ENCODE measurements around the gene PER1.

The PER1 gene

DNA sequence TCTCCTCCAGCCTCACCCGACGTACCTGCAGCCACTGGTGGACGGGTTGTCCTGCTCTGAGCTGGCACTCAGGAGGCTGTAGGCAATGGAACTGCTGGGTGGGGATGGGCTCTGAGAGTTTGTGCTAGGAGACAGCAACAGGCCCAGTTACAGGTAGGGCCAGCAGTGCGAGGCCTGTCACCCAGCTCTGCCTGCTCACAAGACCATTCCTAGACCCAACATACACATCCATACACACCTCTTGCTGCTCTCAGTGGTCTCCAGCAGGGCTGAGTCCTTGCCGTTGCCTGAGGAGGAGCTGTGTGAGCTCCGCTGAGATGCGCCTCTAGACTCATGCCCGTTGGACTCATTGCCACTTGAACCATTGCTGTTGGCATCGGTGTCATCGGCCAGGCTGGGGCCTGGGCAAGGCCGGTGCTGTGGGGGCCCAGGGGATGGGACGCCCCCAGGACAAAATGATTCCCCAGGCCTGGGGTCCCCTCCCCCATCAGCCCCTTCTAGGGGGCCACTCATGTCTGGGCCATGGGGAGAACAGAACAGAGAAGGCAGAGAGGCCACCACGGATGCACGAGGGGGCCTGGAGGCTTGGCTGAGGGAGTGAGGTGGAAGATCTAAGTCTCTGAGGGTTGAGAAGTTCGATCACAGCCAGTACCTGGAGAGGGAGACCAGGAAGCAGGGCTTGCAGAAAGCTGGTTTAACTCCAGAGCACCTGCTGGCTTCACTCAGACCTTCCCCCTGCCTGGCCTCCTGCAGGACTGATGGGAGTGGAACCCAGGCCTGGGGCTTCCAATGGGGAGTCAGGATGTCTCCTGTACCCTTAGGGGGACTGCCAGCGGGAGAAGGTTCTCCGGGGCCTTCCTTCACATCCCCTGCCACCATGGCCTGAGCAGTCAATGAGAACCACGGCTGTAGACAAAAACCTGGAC lies 1.7 kb downstream of the PER1 start:
- Histone ChIP-seq H3K36me3 (ENCODE audit: control insufficient read depth in 2 of 2, insufficient read depth in 2 of 2, low read length in 2 of 2) (peaks cover 51 to 55% of the 10 kb centered on the region in 2 donors), H3K4me3 (ENCODE audit: low read length in 2 of 2) (peak overlapping the region; percentile 79 to 96), H3K9ac (ENCODE audit: low read length in 2 of 2) (peak overlapping the region; percentile 98 to 100), H3K27me3 (ENCODE audit: control insufficient read depth in 1 of 2, insufficient read depth in 2 of 2, low read length in 2 of 2) (no peaks in the 10 kb centered on the region), H3K4me1 (ENCODE audit: control insufficient read depth, insufficient read depth, low read length) (peaks cover 79% of the 10 kb centered on the region), H3K27ac (ENCODE audit: low read length) (peak overlapping the region; percentile 100), H3K9me3 (ENCODE audit: control insufficient read depth in 2 of 2, low read length in 2 of 2) (no peaks in the 10 kb centered on the region)

DNA sequence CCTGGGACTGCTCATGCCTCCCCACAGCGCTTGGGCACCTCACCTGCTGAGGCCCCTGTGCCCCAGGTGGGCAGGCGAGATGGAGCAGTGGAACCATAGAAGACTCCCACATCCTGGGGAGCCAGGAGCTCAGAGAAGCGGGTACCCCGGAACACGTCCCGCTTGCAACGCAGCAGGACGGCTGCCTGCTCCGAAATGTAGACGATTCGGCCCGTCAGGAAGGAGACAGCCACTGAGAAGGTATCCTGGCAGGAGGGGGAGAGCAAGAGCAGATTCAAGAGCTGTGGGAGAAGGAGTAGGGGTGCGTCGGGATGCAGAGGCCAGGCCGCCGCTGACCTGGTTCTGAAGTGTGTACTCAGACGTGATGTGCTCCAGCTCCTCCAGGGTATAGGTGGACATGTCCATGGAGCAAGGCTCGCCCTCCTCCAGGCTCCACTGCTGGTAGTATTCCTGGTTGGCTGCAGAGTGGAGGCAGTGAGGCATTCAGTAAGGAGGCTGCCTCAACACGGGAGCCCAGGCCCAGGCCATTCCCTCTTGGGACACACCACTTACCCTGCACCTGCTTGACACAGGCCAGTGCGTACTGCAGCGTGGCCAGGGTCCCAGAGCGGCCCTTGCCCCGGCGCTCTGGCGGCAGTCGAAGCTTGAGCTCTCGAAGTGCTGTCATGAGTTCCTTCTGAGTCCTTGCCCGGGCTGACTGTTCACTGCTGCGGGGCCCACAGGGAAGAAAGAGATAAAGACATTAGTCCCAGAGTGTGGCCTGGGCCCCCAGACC lies 2.6 kb downstream of the PER1 start:
- Histone ChIP-seq H3K27me3 (ENCODE audit: control insufficient read depth in 1 of 2, insufficient read depth in 2 of 2, low read length in 2 of 2) (no peaks in the 10 kb centered on the region), H3K36me3 (ENCODE audit: control insufficient read depth in 2 of 2, insufficient read depth in 2 of 2, low read length in 2 of 2) (peaks cover 58 to 61% of the 10 kb centered on the region in 2 donors), H3K9ac (ENCODE audit: low read length in 2 of 2) (no peak overlapping the region), H3K27ac (ENCODE audit: low read length) (peak overlapping the region; percentile 100), H3K4me1 (ENCODE audit: control insufficient read depth, insufficient read depth, low read length) (peaks cover 73% of the 10 kb centered on the region), H3K9me3 (ENCODE audit: control insufficient read depth in 2 of 2, low read length in 2 of 2) (no peaks in the 10 kb centered on the region), H3K4me3 (ENCODE audit: low read length in 2 of 2) (peak overlapping the region in 1 of 2 donors; percentile 96)

GRCh38 chr17:8148560-8148959 lies 3.6 kb downstream of the PER1 start:
- H3K4me1 ChIP-seq (ENCODE audit: control insufficient read depth, insufficient read depth, low read length), result peaks cover 68% of the 10 kb centered on the region
- peaks cover 67 to 71% of the 10 kb centered on the region in 2 donors for H3K36me3 ChIP-seq (ENCODE audit: control insufficient read depth in 2 of 2, insufficient read depth in 2 of 2, low read length in 2 of 2)
- H3K9me3 ChIP-seq (ENCODE audit: control insufficient read depth in 2 of 2, low read length in 2 of 2), result no peaks in the 10 kb centered on the region
- no peaks in the 10 kb centered on the region for H3K27me3 ChIP-seq (ENCODE audit: control insufficient read depth in 1 of 2, insufficient read depth in 2 of 2, low read length in 2 of 2)
- H3K9ac ChIP-seq (ENCODE audit: low read length in 2 of 2), result no peak overlapping the region
- no peak overlapping the region for H3K4me3 ChIP-seq (ENCODE audit: low read length in 2 of 2)
- peak overlapping the region; percentile 71 for H3K27ac ChIP-seq (ENCODE audit: low read length)

GRCh38 chr17:8147805-8148404 lies 4.3 kb downstream of the PER1 start:
- Histone ChIP-seq H3K27me3 (ENCODE audit: control insufficient read depth in 1 of 2, insufficient read depth in 2 of 2, low read length in 2 of 2) (no peaks in the 10 kb centered on the region), H3K36me3 (ENCODE audit: control insufficient read depth in 2 of 2, insufficient read depth in 2 of 2, low read length in 2 of 2) (peaks cover 70 to 72% of the 10 kb centered on the region in 2 donors), H3K9me3 (ENCODE audit: control insufficient read depth in 2 of 2, low read length in 2 of 2) (no peaks in the 10 kb centered on the region), H3K4me3 (ENCODE audit: low read length in 2 of 2) (no peak overlapping the region), H3K4me1 (ENCODE audit: control insufficient read depth, insufficient read depth, low read length) (peaks cover 62% of the 10 kb centered on the region), H3K9ac (ENCODE audit: low read length in 2 of 2) (peak overlapping the region in 1 of 2 donors; percentile 21), H3K27ac (ENCODE audit: low read length) (peak overlapping the region; percentile 71)

- peak overlapping the region; percentile 71 for H3K27ac ChIP-seq (ENCODE audit: low read length)
- peaks cover 74 to 79% of the 10 kb centered on the region in 2 donors for H3K36me3 ChIP-seq (ENCODE audit: control insufficient read depth in 2 of 2, insufficient read depth in 2 of 2, low read length in 2 of 2)
- H3K4me1 ChIP-seq (ENCODE audit: control insufficient read depth, insufficient read depth, low read length), result peaks cover 56% of the 10 kb centered on the region
Measured at GRCh38 chr17:8147141-8147804, 4.9 kb downstream of the PER1 start.

GRCh38 chr17:8146381-8147140 lies 5.6 kb downstream of the PER1 start:
- H3K4me1 ChIP-seq (ENCODE audit: control insufficient read depth, insufficient read depth, low read length), result peaks cover 53% of the 10 kb centered on the region
- no peaks in the 10 kb centered on the region for H3K9me3 ChIP-seq (ENCODE audit: control insufficient read depth in 2 of 2, low read length in 2 of 2)
- no peaks in the 10 kb centered on the region for H3K27me3 ChIP-seq (ENCODE audit: control insufficient read depth in 1 of 2, insufficient read depth in 2 of 2, low read length in 2 of 2)
- peak overlapping the region in 1 of 2 donors; percentile 25 for H3K9ac ChIP-seq (ENCODE audit: low read length in 2 of 2)
- peaks cover 81 to 86% of the 10 kb centered on the region in 2 donors for H3K36me3 ChIP-seq (ENCODE audit: control insufficient read depth in 2 of 2, insufficient read depth in 2 of 2, low read length in 2 of 2)
- H3K27ac ChIP-seq (ENCODE audit: low read length), result peak overlapping the region; percentile 71
- no peak overlapping the region for H3K4me3 ChIP-seq (ENCODE audit: low read length in 2 of 2)

More at GRCh38 chr17:8147141-8147804, 4.9 kb downstream of the PER1 start:
- peak overlapping the region in 1 of 2 donors; percentile 25 for H3K9ac ChIP-seq (ENCODE audit: low read length in 2 of 2)
- H3K27me3 ChIP-seq (ENCODE audit: control insufficient read depth in 1 of 2, insufficient read depth in 2 of 2, low read length in 2 of 2), result no peaks in the 10 kb centered on the region
- no peak overlapping the region for H3K4me3 ChIP-seq (ENCODE audit: low read length in 2 of 2)
- H3K9me3 ChIP-seq (ENCODE audit: control insufficient read depth in 2 of 2, low read length in 2 of 2), result no peaks in the 10 kb centered on the region

DNA sequence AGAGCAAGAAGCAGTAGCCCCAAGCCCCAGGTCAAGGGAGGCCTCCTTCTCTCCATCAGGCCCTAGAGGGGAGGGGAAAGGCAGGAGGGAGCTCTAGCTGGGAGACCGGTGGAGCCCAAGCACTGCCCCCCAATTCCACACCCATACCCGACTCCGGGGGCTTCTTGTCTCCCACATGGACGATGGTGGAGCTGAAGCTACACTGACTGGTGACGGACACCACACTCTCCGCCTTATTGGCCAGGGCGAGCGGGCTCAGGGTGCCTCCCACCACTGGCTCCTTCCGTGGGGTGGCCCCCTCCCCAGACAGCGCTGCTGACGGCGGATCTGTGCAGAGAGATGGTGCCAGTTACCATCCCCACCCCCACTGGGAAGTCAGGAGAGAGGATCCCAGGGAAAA lies 6.4 kb downstream of the PER1 start:
- H3K36me3 ChIP-seq (ENCODE audit: control insufficient read depth in 2 of 2, insufficient read depth in 2 of 2, low read length in 2 of 2), result peaks cover 89 to 93% of the 10 kb centered on the region in 2 donors
- H3K4me1 ChIP-seq (ENCODE audit: control insufficient read depth, insufficient read depth, low read length), result peaks cover 47% of the 10 kb centered on the region
- H3K4me3 ChIP-seq (ENCODE audit: low read length in 2 of 2), result no peak overlapping the region
- H3K9me3 ChIP-seq (ENCODE audit: control insufficient read depth in 2 of 2, low read length in 2 of 2), result no peaks in the 10 kb centered on the region
- no peaks in the 10 kb centered on the region for H3K27me3 ChIP-seq (ENCODE audit: control insufficient read depth in 1 of 2, insufficient read depth in 2 of 2, low read length in 2 of 2)
- H3K27ac ChIP-seq (ENCODE audit: low read length), result peak overlapping the region; percentile 71
- no peak overlapping the region for H3K9ac ChIP-seq (ENCODE audit: low read length in 2 of 2)

GRCh38 chr17:8144401-8145231 lies 7.6 kb downstream of the PER1 start:
- H3K4me1 ChIP-seq (ENCODE audit: control insufficient read depth, insufficient read depth, low read length), result peaks cover 38% of the 10 kb centered on the region
- H3K27ac ChIP-seq (ENCODE audit: low read length), result peak overlapping the region; percentile 41
- H3K27me3 ChIP-seq (ENCODE audit: control insufficient read depth in 1 of 2, insufficient read depth in 2 of 2, low read length in 2 of 2), result no peaks in the 10 kb centered on the region
- H3K9ac ChIP-seq (ENCODE audit: low read length in 2 of 2), result no peak overlapping the region
- no peaks in the 10 kb centered on the region for H3K9me3 ChIP-seq (ENCODE audit: control insufficient read depth in 2 of 2, low read length in 2 of 2)
- H3K4me3 ChIP-seq (ENCODE audit: low read length in 2 of 2), result no peak overlapping the region
- peaks cover 89 to 93% of the 10 kb centered on the region in 2 donors for H3K36me3 ChIP-seq (ENCODE audit: control insufficient read depth in 2 of 2, insufficient read depth in 2 of 2, low read length in 2 of 2)

Measured in stomach smooth muscle (tissue), 2 donors.